H1 (cell line): ENCODE data around the gene RNF144A. TPM values are rescaled to one million over a fixed set of nuclear protein-coding genes. Genes with fewer than 3 reads are reported as not detected.

ENCODE experiments used
- CTCF ChIA-PET: fragments of 300-600 bp; sonication (Branson Sonifier 250); formaldehyde crosslinking; loops from one replicate; lab custom pipeline; 2021; ENCODE audit not compliant: partially characterized antibody; lab: Charles Lee
- POLR2A ChIA-PET: fragments of 300-600 bp; sonication (Branson Sonifier 250); formaldehyde crosslinking; loops from one replicate; lab custom pipeline; 2021; ENCODE audit warnings: inconsistent platforms; ENCODE audit not compliant: partially characterized antibody; lab: Charles Lee
- DNase-seq, 2 experiments: peaks; one replicate each; pipeline versions ENCODE4 v3.0.0 to v3.0.0-alpha.2; 2010 to 2022; ENCODE audit warnings: low spot score in 2 of 2, low read depth in 1 of 2, mixed read lengths in 1 of 2
- FAIRE-seq: peaks from 2 replicates; lab custom pipeline; 2011; peaks lifted over from hg19 to GRCh38; lab: Jason Lieb, UNC
- H2AFZ ChIP-seq: 2 replicates; pipeline ENCODE4 v1.8.1; 2012; ENCODE audit warnings: low read length, inconsistent platforms
- H2AK5ac ChIP-seq: 2 replicates; pipeline ENCODE4 v1.6.1; 2013; ENCODE audit warnings: low read depth, low read length
- H2BK120ac ChIP-seq: replicated peaks from 2 replicates; pipeline ENCODE3; 2013; ENCODE audit warnings: low read depth, low read length, inconsistent platforms
- H2BK12ac ChIP-seq: 2 replicates; pipeline ENCODE4 v1.6.1; 2013; ENCODE audit warnings: low read depth, low read length
- H2BK15ac ChIP-seq: 2 replicates; pipeline ENCODE4 v1.6.1; 2013; ENCODE audit warnings: low read length
- H2BK20ac ChIP-seq: 2 replicates; pipeline ENCODE4 v1.6.1; 2013; ENCODE audit warnings: low read length
- H2BK5ac ChIP-seq: 2 replicates; pipeline ENCODE4 v1.6.1; 2013; ENCODE audit warnings: low read depth, low read length
- H3K14ac ChIP-seq: 2 replicates; pipeline ENCODE4 v1.6.1; 2013; ENCODE audit warnings: inconsistent platforms; ENCODE audit not compliant: insufficient read length
- H3K18ac ChIP-seq: 2 replicates; pipeline ENCODE4 v1.6.1; 2013; ENCODE audit warnings: low read length; ENCODE audit errors: extremely low read depth
- H3K23ac ChIP-seq: 2 replicates; pipeline ENCODE4 v1.6.1; 2013; ENCODE audit warnings: inconsistent platforms; ENCODE audit not compliant: insufficient read length
- H3K23me2 ChIP-seq: 2 replicates; pipeline ENCODE4 v1.6.1; 2013; ENCODE audit warnings: low read depth, low read length
- H3K27ac ChIP-seq: 2 replicates; pipeline ENCODE4 v1.6.1; 2011; ENCODE audit warnings: low read depth, low read length, inconsistent platforms
- H3K27me3 ChIP-seq, 4 experiments: replicated peaks in 1 of 4; 1 replicate in 1 of 4; 2 replicates in 3 of 4; pipeline versions ENCODE4 v1.6.1 to v1.8.1; 2011 to 2013; ENCODE audit warnings: low read length in 3 of 4, mild to moderate bottlenecking in 3 of 4, inconsistent platforms in 2 of 4, mixed read lengths in 2 of 4, moderate library complexity in 1 of 4; ENCODE audit not compliant: control insufficient read depth in 3 of 4, insufficient read depth in 3 of 4; ENCODE audit errors: extremely low read depth in 1 of 4
- H3K36me3 ChIP-seq, 4 experiments: 2 replicates each; pipeline versions ENCODE4 v1.6.1 to v1.8.1; 2011 to 2013; ENCODE audit warnings: mild to moderate bottlenecking in 4 of 4, low read length in 3 of 4, moderate library complexity in 2 of 4, control low read depth in 1 of 4, inconsistent platforms in 1 of 4; ENCODE audit not compliant: insufficient read depth in 4 of 4, control insufficient read depth in 2 of 4
- H3K4ac ChIP-seq: replicated peaks from 2 replicates; pipeline ENCODE3; 2013; ENCODE audit warnings: low read length, low read depth, mixed read lengths, inconsistent platforms; ENCODE audit not compliant: insufficient read length
- H3K4me1 ChIP-seq, 4 experiments: replicated peaks in 1 of 4; 1 replicate in 1 of 4; 2 replicates in 3 of 4; pipeline versions ENCODE4 v1.6.1 to v1.8.1; 2011 to 2013; ENCODE audit warnings: low read length in 3 of 4, inconsistent platforms in 2 of 4, mixed read lengths in 1 of 4; ENCODE audit not compliant: insufficient read depth in 4 of 4, control insufficient read depth in 3 of 4
- H3K4me2 ChIP-seq, 2 experiments: 2 replicates each; pipeline versions ENCODE4 v1.6.1 to v1.8.1; 2011 to 2013; ENCODE audit warnings: low read depth in 2 of 2, low read length in 2 of 2, control low read depth in 1 of 2, inconsistent platforms in 1 of 2, mild to moderate bottlenecking in 1 of 2; ENCODE audit not compliant: insufficient read depth in 1 of 2
- H3K4me3 ChIP-seq, 4 experiments: fragments of 200-600, 300-600 bp in 1 of 4; sonication (generic), shearing (Covaris generic), sonication (Bioruptor Twin) in 1 of 4; 2 replicates each; pipeline versions ENCODE4 v1.5.1 to v1.8.1; 2011 to 2016; ENCODE audit warnings: low read length in 4 of 4, low read depth in 3 of 4, control low read depth in 2 of 4, inconsistent platforms in 2 of 4, mild to moderate bottlenecking in 2 of 4, mixed read lengths in 1 of 4, moderate library complexity in 1 of 4; ENCODE audit not compliant: insufficient read depth in 2 of 4; ENCODE audit errors: extremely low read depth in 1 of 4
- H3K56ac ChIP-seq: replicated peaks from 2 replicates; pipeline ENCODE3; 2013; ENCODE audit warnings: low read depth, mild to moderate bottlenecking, mixed read lengths, low read length, inconsistent platforms; ENCODE audit not compliant: insufficient read length
- H3K79me1 ChIP-seq: 2 replicates; pipeline ENCODE4 v1.6.1; 2013; ENCODE audit warnings: low read depth, low read length, control low read depth
- H3K79me2 ChIP-seq, 2 experiments: 2 replicates each; pipeline versions ENCODE4 v1.6.1 to v1.8.1; 2012 to 2013; ENCODE audit warnings: low read length in 2 of 2, mild to moderate bottlenecking in 2 of 2, inconsistent platforms in 1 of 2; ENCODE audit not compliant: insufficient read depth in 2 of 2, control insufficient read depth in 1 of 2
- H3K9ac ChIP-seq, 4 experiments: replicated peaks in 1 of 4; 1 replicate in 1 of 4; 2 replicates in 3 of 4; pipeline versions ENCODE4 v1.6.1 to v1.8.1; 2011 to 2013; ENCODE audit warnings: low read depth in 3 of 4, low read length in 3 of 4, control low read depth in 2 of 4, mild to moderate bottlenecking in 2 of 4, moderate library complexity in 2 of 4, inconsistent platforms in 1 of 4; ENCODE audit errors: extremely low read depth in 1 of 4
- H3K9me3 ChIP-seq, 2 experiments: 2 replicates each; pipeline versions ENCODE4 v1.6.1 to v1.8.1; 2012 to 2013; ENCODE audit warnings: mild to moderate bottlenecking in 2 of 2, moderate library complexity in 2 of 2, control low read depth in 1 of 2, inconsistent platforms in 1 of 2, low read depth in 1 of 2, low read length in 1 of 2, mixed read lengths in 1 of 2; ENCODE audit not compliant: insufficient read depth in 2 of 2
- H4K20me1 ChIP-seq, 2 experiments: replicated peaks in 1 of 2; 2 replicates each; pipeline versions ENCODE3 to v1.8.1; 2011 to 2013; ENCODE audit warnings: inconsistent platforms in 2 of 2, low read length in 2 of 2, mild to moderate bottlenecking in 1 of 2; ENCODE audit not compliant: insufficient read depth in 2 of 2, control insufficient read depth in 1 of 2
- H4K5ac ChIP-seq: 2 replicates; pipeline ENCODE4 v1.6.1; 2013; ENCODE audit warnings: low read length, low read depth, mixed read lengths, inconsistent platforms; ENCODE audit not compliant: insufficient read length
- H4K8ac ChIP-seq: 2 replicates; pipeline ENCODE4 v1.8.0; 2013; ENCODE audit warnings: mild to moderate bottlenecking, moderate library complexity, low read length, inconsistent platforms; ENCODE audit not compliant: insufficient read depth; ENCODE audit errors: extremely low read depth
- H4K91ac ChIP-seq: replicated peaks from 2 replicates; pipeline ENCODE3; 2013; ENCODE audit warnings: low read length, mixed read lengths, inconsistent platforms; ENCODE audit not compliant: insufficient read length
- ASH2L ChIP-seq: fragments of 200-600, 300-600 bp; sonication (generic); IDR thresholded peaks from one replicate; pipeline ENCODE4 v1.7.1; 2017; ENCODE audit warnings: low read length
- BCL11A ChIP-seq, 2 experiments: IDR thresholded peaks; one replicate each; pipeline ENCODE4 v1.6.1; 2011; ENCODE audit warnings: low read depth in 2 of 2, low read length in 2 of 2, mild to moderate bottlenecking in 2 of 2
- CBX8 ChIP-seq: fragments of 300-800, 300-1000 bp; sonication (generic); IDR thresholded peaks from 2 replicates; pipeline ENCODE4 v1.7.1; 2016; ENCODE audit warnings: low read depth, low read length, borderline replicate concordance
- CTBP2 ChIP-seq: IDR thresholded peaks from 2 replicates; pipeline ENCODE4 v1.7.0; 2011; ENCODE audit warnings: borderline replicate concordance, mild to moderate bottlenecking, moderate library complexity, mixed read lengths, low read length; ENCODE audit not compliant: insufficient read depth, insufficient read length
- HDAC2 ChIP-seq, 2 experiments: fragments of 300-600 bp in 1 of 2; sonication (generic) in 1 of 2; IDR thresholded peaks; 2 replicates each; pipeline ENCODE4 v1.6.1; 2011 to 2012; ENCODE audit warnings: low read depth in 2 of 2, low read length in 2 of 2, mild to moderate bottlenecking in 2 of 2, moderate library complexity in 2 of 2, borderline replicate concordance in 1 of 2, inconsistent platforms in 1 of 2
- KDM4A ChIP-seq: IDR thresholded peaks from one replicate; pipeline ENCODE4 v1.7.1; 2012; ENCODE audit warnings: low read depth, mild to moderate bottlenecking, moderate library complexity, low read length, inconsistent platforms; ENCODE audit not compliant: severe bottlenecking
- PHF8 ChIP-seq: fragments of 200-600 bp; sonication (generic); conservative IDR thresholded peaks from 2 replicates; pipeline ENCODE4 v1.7.1; 2012; ENCODE audit warnings: low read depth, mild to moderate bottlenecking, inconsistent platforms, low read length, moderate library complexity
- POU5F1 ChIP-seq: IDR thresholded peaks from 2 replicates; pipeline ENCODE4 v1.6.1; 2011; ENCODE audit warnings: low read depth, mild to moderate bottlenecking, low read length, moderate library complexity
- SIN3A ChIP-seq, 2 experiments: IDR thresholded peaks in 1 of 2; conservative IDR thresholded peaks in 1 of 2; 2 replicates each; pipeline ENCODE4 v1.6.1; 2011 to 2012; ENCODE audit warnings: low read length in 2 of 2, improper control_type of control experiment in 1 of 2, low read depth in 1 of 2, mild to moderate bottlenecking in 1 of 2
- SP2 ChIP-seq: IDR thresholded peaks from 2 replicates; pipeline ENCODE4 v1.6.1; 2012; ENCODE audit warnings: mild to moderate bottlenecking, low read length, inconsistent platforms
- TAF1 ChIP-seq: IDR thresholded peaks from 2 replicates; pipeline ENCODE4 v1.6.1; 2011; ENCODE audit warnings: mild to moderate bottlenecking, low read depth, low read length
- TCF12 ChIP-seq: IDR thresholded peaks from 2 replicates; pipeline ENCODE4 v1.6.1; 2011; ENCODE audit warnings: low read depth, mild to moderate bottlenecking, low read length
- YY1 ChIP-seq: IDR thresholded peaks from 2 replicates; pipeline ENCODE4 v1.6.1; 2011; ENCODE audit warnings: low read depth, mild to moderate bottlenecking, low read length
- WGBS, 2 experiments: shearing (Covaris generic) in 1 of 2; methylation state at CpG; one replicate each; pipeline versions ENCODE4 v1.1.6 to v1.1.7; 2013 to 2015; ENCODE audit warnings: low lambda C conversion rate in 2 of 2, mixed read lengths in 2 of 2, inconsistent platforms in 1 of 2, low coverage in 1 of 2, missing lambda C conversion rate in 1 of 2; ENCODE audit not compliant: insufficient replicate concordance in 2 of 2, insufficient coverage in 1 of 2, insufficient read length in 1 of 2; ENCODE audit errors: extremely low coverage in 1 of 2, missing lambda C conversion rate in 1 of 2; 5-methylcytosine and 5-hydroxymethylcytosine counted together
- polyA plus RNA-seq, 7 experiments: library from polyadenylated mRNA; depleted of rRNA in 3 of 7; stranded (reverse) in 5 of 7; unstranded in 2 of 7; fragments of >200 nt in 5 of 7; fragments of 200-250 nt in 2 of 7; gene quantifications; 1 replicate in 5 of 7; 2 replicates in 1 of 7; 4 replicates in 1 of 7; pipeline versions ENCODE4 v1.2.1 to v1.2.3, GENCODE V29; 2011 to 2013; ENCODE audit warnings: missing spikeins in 2 of 7, mixed read lengths in 2 of 7
- total RNA-seq: library from RNA; stranded (reverse); fragmentation: NEBNext Ultra II Directional; extraction: Animal tissue kit (Norgen Biotek cat#: 25700); gene quantifications from 2 replicates; pipeline ENCODE4 v1.2.1, GENCODE V29; 2021

RNF144A gene
- total and polyA plus RNA-seq, 2 of the 8 experiments (the other 6 are each of a cell fraction or from before 2014, with no cell fraction given), result 14.0 to 15.0 TPM

DNA sequence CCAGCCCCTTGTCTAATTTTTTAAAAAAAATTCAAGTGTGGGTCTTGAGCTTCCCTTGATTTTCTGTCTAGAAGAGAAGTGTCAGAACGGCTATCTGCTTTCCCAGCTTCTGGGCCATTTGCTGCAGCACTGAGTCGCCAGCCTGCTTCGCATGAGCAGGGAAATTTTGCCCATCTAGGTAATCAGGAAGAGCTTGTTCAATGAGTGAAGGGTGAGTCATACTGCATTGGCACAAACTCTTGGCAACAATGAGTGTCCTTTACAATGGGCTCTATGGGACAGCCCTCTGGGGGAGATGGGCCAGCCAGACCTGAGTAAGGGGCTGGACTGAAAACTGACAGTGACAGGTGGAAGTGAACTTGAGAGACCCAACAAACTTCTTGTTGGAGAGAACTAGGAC, 2.4 kb upstream of the RNF144A start:
- Histone ChIP-seq H3K36me3 (no peaks in the 10 kb centered on the region), H4K20me1 (peaks cover 0 to 2% of the 10 kb centered on the region in 2 experiments), H3K4me3 (no peak overlapping the region), H2BK20ac (0 out of 2 replicates have a peak overlapping the region, but pooled peaks have one; percentile 32), H2BK120ac (peak overlapping the region; percentile 60), H3K4ac (no peak overlapping the region), H2AFZ (no peak overlapping the region), H3K27ac (no peak overlapping the region), H3K23ac (no peak overlapping the region), H3K9ac (no peak overlapping the region), H4K5ac (no peak overlapping the region), H3K18ac (no peak overlapping the region), H3K79me2 (peaks cover 0 to under 1% of the 10 kb centered on the region in 2 experiments; a peak in 1 of 4 replicates), H3K23me2 (peaks cover 8% of the 10 kb centered on the region), H2BK12ac (no peak overlapping the region), H3K4me1 (peaks cover 3 to 13% (median 7%) of the 10 kb centered on the region in 4 experiments), H2AK5ac (no peak overlapping the region), H3K56ac (no peak overlapping the region), H3K79me1 (no peaks in the 10 kb centered on the region), H4K8ac (no peak overlapping the region), H3K14ac (no peak overlapping the region), H3K9me3 (no peaks in the 10 kb centered on the region), H3K27me3 (peaks cover 0 to 12% (median under 1%) of the 10 kb centered on the region in 4 experiments; a peak in 2 of 7 replicates), H3K4me2 (peak overlapping the region in 1 of 2 experiments; percentile 24; a peak in 1 of 4 replicates), H2BK15ac (no peak overlapping the region), H2BK5ac (no peak overlapping the region), H4K91ac (peak overlapping the region; percentile 0)
- DNase-seq (no peak), FAIRE-seq (no peak)
- POLR2A ChIA-PET, result interaction anchor here (0.6 kb wide), 1 partner anchor 9 kb away, joined by 3 read pairs; no protein-coding TSS in a partner anchor
- 83% methylated on average over 3 of the region's 3 CpGs; no CpG with 5 or more reads in 1 of the 2 experiments for WGBS, 2 experiments
- CTCF ChIA-PET, result interaction anchor here (0.6 to 11.8 kb wide), 5 partner anchors 12 to 129 kb away, joined by 3 to 94 read pairs (median 11); no protein-coding TSS in a partner anchor
- TF ChIP-seq YY1 (no peak), TAF1 (no peak), SP2 (no peak), POU5F1 (no peak), CBX8 (no peak), SIN3A (conservative IDR thresholded peaks at IDR 0.05 in 1 of 2, IDR thresholded peaks at IDR 0.05 in 1 of 2; ENCODE audit: low read depth in 1 of 2, low read length in 2 of 2) (no peak), ASH2L (no peak), TCF12 (no peak), BCL11A (IDR thresholded peaks at IDR 0.05; ENCODE audit: low read depth in 2 of 2, low read length in 2 of 2) (no peak), KDM4A (no peak), CTBP2 (no peak), PHF8 (no peak), HDAC2 (IDR thresholded peaks at IDR 0.05; ENCODE audit: borderline replicate concordance in 1 of 2, low read depth in 2 of 2, low read length in 2 of 2) (no peak)
